Measurements from ENCODE around the gene NRL.

- TF ChIP-seq CTCF (IDR thresholded peaks at IDR 0.05) = no peak
- no peak for TF ChIP-seq POLR2A (IDR thresholded peaks at IDR 0.05)
Observed at GRCh38 chr14:24057867-24058259, 56.9 kb downstream of the NRL start.
